Medulla oblongata (tissue), 1 donor: ENCODE data around the gene TRIM56.
"Not testable (repeated sequence)": the region's sequence is repeated elsewhere in the genome, so short reads cannot be mapped to it uniquely, and the experiment has no call there.

ENCODE experiments used
- DNase-seq: peaks from one replicate; pipeline ENCODE4 v3.0.0-alpha.2; 2015; ENCODE audit errors: extremely low spot score

Gene TRIM56

GRCh38 chr7:101089876-101090275 is 4.6 kb downstream of the TRIM56 start:
- DNase-seq = no peak

GRCh38 chr7:101092266-101092905 is 7.1 kb downstream of the TRIM56 start:
- not testable (repeated sequence) for DNase-seq

GRCh38 chr7:101093906-101094305 is 8.6 kb downstream of the TRIM56 start:
- DNase-seq = no peak

GRCh38 chr7:101094376-101094775 is 9.1 kb downstream of the TRIM56 start:
- DNase-seq = no peak

GRCh38 chr7:101094791-101095375 is 9.6 kb downstream of the TRIM56 start:
- DNase-seq = no peak

GRCh38 chr7:101096331-101096956 is 11.2 kb downstream of the TRIM56 start:
- no peak for DNase-seq

DNA sequence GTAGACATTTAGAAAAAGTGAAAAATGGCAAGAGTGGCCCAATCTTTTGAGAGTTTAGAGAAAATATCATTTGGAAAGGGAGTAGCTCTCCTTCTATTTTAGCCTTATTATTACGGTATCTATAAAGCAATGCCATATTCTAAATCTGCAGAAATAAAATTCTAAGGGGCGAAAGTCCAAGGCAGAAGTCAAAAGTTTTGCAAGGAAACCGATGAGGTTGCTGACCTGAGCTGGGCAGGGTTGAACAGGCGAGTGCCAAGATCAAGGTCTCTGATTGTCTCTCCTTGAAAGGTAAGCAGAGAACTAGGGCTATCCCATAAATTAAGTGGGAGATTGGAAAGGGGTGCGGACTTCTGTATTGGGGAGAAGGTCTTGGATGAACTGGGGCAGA is 11.7 kb downstream of the TRIM56 start:
- no peak for DNase-seq

GRCh38 chr7:101097561-101097960 is 12.3 kb downstream of the TRIM56 start:
- no peak for DNase-seq

DNA sequence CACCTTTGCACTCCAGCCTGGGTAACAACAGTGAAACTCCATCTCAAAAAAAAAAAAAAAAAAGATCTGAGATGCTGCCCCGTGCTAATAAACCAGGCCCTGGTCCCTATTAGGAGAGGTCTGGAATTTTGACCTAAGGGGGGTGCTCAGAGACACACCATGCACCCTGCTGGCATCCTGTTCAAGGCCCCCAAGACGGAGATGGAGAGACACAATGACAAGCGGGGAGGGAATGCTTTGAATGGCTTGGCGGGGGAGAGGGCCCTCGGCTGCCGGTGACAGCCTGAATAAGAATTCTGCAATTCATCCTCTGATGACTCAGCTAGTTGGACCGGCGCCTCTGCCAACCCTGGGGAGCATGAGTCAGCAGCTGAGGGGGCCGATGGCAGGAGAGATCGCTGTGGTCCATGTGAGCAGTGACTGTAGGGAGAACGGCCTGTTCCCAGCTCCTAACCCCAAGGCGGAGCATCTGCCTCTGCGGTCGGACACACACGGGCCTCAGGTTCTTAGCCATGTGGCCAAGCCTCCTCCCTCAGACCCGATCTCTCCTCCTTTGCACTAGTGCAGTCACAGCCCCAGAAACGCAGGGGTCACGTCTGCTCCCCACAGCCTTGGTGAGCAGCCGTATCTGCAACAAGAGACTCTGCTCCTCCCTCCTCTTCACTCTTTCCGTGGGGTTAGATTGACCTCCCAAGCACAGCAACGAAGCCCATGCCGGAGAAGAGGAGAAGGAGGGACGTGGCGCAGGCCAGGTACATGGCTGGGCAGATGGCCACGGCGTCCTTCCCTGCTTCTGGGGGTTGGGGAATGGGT is 14.9 kb downstream of the TRIM56 start:
- DNase-seq = peak; percentile 94

GRCh38 chr7:101100858-101101847 is 15.9 kb downstream of the TRIM56 start:
- no peak for DNase-seq

GRCh38 chr7:101102026-101102425 is 16.7 kb downstream of the TRIM56 start:
- no peak for DNase-seq

- DNase-seq = not testable (repeated sequence)
Measured at GRCh38 chr7:101103701-101104100, 18.4 kb downstream of the TRIM56 start.

- no peak for DNase-seq
Measured at GRCh38 chr7:101104193-101104713, 19.0 kb downstream of the TRIM56 start.

- DNase-seq = no peak
Measured at GRCh38 chr7:101104799-101105198, 19.5 kb downstream of the TRIM56 start.

DNA sequence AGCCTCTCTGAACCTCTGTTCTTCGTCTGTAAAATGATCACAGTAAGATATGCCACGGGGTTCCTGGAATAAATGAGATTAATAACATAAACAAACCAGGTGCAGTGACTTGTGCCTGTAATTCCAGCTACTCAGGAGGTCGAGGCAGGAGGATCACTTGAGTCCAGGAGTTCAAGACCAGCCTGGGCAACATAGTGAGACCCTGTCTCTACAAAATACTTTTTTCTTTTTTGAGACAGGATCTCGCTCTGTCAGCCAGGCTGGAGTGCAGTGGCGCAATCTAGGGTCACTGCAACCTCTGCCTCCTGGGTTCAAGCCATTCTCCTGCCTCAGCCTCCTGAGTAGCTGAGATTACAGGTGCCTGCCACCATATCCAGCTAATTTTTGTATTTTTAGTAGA is 20.0 kb downstream of the TRIM56 start:
- not testable (repeated sequence) for DNase-seq

GRCh38 chr7:101106386-101106785 is 21.1 kb downstream of the TRIM56 start:
- no peak for DNase-seq

DNA sequence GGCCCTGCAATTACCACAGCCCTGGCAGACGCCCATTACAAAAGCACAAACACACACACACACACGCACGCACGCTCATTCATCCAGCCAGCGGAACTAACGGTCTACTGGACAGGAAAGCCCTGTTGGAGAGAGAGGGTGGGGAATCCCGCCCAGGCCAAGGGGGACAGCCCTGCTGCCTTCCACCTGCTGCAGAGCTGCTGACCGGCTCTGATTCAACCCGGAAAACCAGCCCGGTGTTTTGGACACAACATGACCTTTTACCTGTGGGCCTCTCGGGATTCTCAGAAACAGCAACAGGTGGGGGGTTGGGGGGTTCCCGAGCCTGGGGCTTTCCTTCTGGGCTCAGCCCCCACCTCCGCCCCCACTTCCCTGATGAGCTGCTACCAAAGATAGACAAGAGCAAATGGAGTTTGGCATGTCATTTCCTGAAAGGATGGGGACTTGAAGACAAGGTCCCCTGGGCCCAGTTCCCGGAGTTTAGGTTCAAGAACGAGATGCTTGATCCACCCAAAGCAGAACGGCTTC is 23.1 kb downstream of the TRIM56 start:
- peak; percentile 18 for DNase-seq

- DNase-seq = no peak
Measured at GRCh38 chr7:101108961-101109360, 23.7 kb downstream of the TRIM56 start.

GRCh38 chr7:101109368-101109767 is 24.1 kb downstream of the TRIM56 start:
- DNase-seq = no peak

- no peak for DNase-seq
Measured at GRCh38 chr7:101111261-101111660, 26.0 kb downstream of the TRIM56 start.

DNA sequence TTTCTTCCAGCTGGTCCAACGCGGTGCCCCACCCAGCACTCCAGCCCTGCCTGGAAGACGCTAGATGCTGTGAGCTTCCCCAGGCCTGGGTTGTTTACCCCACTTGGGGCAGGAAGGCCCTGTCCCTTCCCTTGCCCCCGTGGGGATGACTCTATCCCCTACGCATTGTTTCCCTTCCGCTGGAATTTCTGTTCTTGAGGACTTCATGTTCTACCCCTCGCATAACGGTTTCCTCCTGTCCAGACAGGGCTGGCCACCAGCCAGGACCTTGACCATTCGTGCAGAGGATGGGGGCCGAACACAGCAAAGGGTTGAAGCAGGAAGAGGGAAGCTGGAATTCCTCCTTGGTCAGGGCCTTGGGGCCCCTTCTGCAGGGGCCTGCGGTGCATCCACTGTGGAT is 27.0 kb downstream of the TRIM56 start:
- DNase-seq = no peak
